GM21737 (cell line): ENCODE measurements around the gene PNPLA1.

Experiments
- ATAC-seq: cut with Tn5 transposase; IDR thresholded peaks from one replicate; pipeline ENCODE4 v1.9.1; 2021; ENCODE audit warnings: mild to moderate bottlenecking, moderate library complexity; ENCODE audit not compliant: unreplicated experiment

PNPLA1 gene, protein sequence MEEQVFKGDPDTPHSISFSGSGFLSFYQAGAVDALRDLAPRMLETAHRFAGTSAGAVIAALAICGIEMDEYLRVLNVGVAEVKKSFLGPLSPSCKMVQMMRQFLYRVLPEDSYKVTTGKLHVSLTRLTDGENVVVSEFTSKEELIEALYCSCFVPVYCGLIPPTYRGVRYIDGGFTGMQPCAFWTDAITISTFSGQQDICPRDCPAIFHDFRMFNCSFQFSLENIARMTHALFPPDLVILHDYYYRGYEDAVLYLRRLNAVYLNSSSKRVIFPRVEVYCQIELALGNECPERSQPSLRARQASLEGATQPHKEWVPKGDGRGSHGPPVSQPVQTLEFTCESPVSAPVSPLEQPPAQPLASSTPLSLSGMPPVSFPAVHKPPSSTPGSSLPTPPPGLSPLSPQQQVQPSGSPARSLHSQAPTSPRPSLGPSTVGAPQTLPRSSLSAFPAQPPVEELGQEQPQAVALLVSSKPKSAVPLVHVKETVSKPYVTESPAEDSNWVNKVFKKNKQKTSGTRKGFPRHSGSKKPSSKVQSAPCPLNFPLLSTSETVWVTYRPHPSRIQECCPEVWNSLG

DNA sequence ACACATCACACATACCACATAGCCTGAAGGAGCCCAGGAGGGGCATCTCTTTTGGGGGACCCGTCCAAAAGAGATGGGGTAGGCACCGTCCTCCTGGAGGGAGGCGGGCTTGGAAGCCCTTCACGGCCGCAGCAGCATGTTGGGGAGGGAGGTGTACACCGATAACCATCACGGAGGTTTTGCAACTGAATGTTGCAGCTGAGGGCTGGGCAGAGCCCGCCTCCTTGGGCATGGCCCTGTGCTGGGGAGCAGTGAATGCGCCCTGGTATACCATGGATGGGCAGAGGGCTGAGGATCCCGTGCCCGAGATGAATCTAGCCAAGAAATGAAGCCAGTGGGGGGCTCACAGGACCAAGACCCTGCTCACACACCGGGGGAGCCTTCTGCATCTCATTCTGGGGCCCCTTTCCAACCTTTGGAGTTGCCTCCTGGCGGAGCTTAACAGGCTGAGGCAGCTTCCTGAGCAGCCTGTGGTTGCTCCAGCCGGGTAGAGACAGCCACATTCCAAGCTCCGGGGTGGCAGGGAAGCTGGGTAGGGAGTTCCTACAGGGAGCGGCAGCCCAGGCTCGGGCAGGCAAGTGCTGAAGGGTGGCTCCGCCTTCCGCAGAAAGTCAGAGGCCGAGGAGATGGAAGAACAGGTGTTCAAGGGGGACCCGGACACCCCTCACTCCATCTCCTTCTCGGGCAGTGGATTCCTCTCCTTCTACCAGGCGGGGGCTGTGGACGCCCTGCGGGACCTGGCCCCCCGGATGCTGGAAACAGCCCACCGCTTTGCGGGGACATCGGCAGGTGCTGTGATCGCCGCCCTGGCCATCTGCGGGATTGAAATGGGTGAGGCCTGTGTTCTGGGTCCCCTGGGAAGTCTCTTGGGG, at the start of gene PNPLA1:
Gene PNPLA1, plus strand, starts transcription at position 227 of the 872 bp plus-strand sequence. Its CDS starts 400 bp downstream, at position 627.
- ATAC-seq = no peak

DNA sequence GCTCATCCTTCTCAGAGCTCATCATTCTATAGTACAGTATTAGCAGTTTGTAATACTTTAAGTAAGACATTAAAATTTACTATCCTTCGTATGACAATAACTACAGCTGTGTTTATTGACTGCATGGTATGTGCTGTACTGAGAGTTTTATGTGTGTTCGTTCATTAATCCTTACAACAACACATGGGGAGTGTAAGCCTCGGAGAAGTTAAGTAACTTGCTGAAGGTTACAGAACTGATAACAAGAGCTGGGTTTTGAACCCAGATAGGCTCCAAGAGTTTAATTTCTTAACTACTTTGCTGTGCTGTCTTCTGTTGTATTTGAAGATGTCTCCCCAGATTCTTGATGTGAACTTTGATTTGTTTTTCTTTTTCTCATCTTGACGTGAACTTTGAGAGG, 49.6 kb upstream of the PNPLA1 start:
- ATAC-seq = no peak

DNA sequence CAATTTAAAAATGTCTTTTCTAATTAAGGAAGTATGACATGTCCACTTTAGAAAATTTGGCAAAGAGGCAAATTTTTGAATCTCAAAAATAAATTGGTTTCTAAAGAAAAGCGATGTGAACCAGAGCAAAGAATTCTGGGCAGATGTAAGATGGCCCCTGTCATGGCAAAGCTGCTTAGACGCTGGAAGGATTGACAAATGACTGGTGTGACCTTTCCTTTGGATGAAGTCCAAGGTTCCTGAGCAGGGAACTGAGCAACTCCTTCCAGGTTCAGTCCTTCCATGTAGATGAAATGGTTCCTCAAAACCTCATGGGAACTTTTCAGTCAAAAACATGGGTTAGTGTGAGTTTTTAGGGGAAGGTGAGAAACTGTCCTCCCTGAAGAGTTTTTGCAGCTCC, 48.2 kb upstream of the PNPLA1 start:
- ATAC-seq = no peak

DNA sequence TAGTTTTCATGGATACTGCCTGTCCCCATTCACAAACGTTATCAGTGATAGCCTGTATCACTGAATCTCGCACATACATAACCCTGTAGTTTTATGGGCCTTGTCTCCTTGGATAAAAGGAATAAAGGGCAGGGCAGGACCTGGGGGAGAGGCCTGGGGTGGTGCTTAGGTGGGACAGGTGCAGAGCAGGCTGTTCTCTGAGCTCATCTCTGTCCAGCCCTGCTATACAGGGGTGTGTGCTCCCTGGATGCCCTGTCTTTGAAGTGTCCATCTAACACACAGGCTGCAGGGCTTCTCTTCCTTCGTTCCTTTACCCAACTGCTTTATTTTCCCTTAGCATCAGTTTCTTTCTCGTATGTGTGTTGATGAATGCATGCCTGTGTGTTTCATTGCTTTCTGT, 46.9 kb upstream of the PNPLA1 start:
- ATAC-seq = no peak

DNA sequence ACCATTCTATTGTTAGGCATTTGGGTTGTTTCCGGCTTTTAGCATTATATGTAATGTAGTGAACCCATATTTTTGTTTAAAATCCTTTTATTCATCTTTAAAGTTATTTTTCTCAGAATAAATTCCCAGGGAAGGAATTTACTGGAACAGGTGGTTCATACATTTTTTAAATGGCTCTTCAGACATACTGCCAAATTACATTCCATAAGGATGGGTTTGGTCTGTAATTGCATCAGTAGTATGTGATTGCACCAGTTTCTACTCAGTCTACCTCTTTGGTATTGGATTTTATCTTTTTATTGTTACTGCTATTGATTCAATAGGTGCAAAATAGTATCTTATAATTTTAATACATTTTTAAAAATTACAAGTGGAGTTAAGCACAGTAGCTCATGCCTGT, 46.2 kb upstream of the PNPLA1 start:
- no peak for ATAC-seq

DNA sequence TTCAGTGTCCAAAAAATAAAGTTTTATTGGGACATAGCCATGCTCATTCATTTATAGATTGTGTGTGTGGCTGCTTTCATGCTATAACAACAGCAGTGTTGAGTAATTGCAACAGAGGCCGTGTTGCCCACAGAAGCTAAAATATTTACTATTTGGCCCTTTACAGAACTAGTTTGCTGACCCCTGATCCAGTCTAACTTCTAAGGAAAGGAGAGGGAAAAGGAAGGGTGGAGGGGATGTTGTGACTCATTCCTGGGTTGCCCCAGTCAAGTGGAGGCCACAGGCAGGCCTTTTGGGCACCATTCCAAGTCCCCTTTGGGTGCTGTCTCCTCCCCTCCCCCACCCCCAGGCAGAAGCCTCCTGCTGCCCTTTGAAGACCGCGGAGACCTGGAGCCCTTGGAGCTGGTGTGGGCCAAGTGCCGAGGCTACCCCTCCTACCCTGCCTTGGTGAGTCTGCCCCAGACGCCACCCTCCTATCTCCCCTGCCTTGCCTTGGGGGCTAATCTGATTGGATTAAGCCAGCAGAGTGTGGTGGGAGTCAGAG, 44.9 kb upstream of the PNPLA1 start:
- ATAC-seq = no peak

DNA sequence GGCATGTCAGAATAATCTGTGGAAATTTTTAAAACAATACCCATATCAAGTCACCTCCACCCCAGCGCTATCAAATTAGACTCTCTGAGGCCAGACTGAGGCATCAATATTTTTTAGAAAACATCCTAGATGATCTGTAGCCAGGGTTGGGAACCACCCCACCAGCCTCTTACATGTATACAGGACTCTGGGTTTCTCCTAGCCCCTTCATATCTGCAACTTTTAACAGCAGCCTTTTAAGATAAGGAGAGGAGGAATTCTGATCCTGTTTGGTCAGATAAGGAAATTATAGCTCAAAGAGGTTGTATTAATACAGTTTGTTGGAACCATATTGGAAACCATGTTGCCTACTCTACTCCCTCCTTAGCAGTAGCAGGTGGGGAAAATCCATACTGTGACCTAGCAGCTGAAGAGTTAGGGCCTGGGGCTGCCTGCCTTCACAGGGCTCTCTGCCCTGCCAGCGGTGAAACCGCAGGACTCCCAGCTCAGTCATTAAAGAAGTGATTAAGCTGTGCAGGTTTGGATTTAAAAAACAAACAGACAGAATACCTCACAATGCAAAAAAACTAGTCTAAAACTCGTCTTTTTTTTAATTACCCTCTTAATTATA, 43.3 kb upstream of the PNPLA1 start:
- ATAC-seq = no peak

DNA sequence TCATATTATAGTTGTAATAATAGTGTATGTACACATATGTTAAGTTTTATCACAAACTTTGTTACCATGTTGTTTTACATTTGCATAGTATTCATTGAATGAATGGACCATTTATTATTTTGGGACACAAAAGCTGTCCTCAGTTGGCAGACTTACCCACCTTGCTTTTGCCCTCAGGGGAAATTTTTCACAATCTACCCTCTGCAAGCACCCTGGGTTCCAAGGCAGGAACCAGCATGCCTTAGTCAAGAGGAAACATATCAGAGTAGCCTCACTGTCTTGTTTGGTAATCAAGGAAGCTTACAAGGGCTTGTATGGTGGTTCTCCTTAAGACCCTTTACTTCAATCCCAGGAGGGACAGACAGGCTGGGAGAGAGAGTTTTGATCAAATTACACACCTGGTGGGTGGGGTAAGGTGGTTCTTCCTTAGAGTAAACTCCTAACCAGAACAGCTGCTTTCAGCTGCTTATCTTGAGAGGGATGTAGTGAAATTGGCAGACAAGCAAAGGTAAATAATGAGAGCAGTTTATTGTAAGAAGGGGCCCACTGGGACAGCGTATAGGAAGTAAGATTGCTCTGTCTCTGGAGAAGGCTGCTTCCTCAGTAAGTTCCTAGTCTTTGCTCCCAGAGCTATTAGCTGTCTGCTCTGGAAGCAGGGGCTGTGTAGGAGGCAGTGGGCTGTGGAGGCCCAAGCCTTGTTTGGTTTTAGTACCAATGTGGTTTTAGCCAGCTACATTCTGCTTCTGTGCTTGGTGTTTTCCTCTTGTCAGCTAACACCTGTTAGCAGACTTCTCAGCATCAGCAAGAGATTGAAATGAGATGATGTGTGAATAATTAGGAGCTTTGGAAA, 42.3 kb upstream of the PNPLA1 start:
- no peak for ATAC-seq

DNA sequence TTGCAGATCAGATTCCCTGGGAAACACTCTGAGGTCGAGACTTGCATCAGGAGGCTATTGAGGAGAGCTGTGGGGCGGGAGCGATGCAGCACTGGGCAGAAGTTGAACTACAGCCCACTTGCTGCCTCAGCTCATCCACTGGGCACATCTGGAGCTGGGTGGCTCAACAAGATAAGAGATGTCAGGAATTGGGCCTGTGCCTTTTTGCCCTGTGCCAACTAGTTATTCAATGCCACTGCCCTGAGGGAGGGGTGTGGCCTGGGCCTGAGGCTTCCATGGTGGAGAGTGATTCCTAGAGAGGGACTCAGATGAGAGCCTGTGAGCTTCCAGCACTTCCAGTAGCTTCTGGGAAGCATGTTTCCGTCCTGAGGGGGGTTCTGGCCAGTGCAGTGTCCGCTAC, 40.6 kb upstream of the PNPLA1 start:
- ATAC-seq = no peak

DNA sequence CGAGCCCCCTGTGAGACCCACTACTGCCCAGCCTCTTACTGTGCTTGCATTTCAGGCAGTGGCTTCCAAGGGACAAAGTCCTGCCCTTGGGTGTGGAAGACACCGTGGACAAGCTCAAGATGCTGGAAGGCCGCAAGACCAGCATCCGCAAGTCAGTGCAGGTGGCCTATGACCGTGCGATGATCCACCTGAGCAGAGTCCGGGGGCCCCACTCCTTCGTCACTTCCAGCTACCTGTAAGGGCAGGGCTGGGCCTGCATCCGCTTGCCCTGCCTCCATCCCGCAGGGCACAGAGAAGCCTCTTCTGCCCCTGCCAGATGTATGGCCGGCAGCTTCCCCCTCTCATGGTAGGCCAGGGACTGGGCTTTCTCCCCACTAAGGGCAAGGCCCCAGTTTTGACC, 39.5 kb upstream of the PNPLA1 start:
- ATAC-seq = no peak

DNA sequence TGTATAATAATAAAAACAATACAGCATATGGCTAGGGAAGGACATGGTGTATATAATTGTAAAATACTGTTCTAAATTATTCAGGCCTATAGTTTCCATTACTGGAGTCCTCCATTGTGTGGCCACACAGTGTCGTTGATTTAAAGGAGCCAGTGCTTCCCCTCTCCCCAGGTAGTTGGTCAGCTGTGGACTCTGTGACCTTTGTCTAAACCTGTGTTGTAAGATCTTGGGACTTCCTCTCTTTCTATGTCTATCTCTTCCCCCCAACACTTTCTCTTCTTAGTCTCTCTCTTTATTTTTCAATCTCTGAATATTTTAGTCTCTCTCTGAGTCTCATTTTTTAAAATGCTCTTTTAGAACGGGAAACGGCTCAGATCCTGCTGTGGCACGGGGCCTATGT, 37.7 kb upstream of the PNPLA1 start:
- no peak for ATAC-seq

DNA sequence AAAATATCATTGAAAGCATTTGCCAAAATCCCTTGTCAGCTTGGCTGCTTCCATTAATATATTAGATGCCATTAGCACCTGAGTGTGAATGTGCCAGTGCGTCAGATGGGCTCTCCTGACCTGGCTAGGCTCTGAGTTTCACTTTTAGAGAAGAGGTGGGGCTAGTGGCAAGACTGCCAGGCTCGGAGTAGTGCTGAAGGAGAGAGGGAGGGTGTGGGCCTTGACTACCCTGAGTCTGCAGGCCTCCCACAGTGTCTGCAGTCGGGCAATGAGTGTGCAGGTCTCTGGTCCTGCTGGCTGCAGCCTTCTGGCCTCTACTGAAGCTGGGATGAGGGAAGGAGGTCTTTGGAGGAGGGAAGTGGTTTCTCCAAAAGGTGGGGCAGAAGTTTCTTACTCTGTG, 34.6 kb upstream of the PNPLA1 start:
- no peak for ATAC-seq

DNA sequence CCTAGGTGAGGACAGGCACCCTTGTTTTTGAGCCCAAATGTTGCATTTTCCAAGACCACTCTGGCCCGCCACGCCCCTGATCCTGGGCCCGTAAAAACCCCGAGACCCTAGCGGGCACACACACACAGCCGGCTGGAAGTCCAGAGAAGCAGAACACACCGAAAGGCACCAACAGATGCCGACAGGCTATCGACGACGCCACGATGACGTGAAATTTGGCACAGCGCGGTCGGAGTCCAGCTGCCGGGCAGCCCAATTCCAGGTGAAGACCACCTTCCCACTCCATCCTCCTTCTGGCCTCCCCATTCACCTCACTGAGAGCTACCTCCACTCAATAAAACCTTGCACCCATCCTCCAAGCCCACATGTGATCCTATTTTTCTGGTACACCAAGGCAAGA, 34.0 kb upstream of the PNPLA1 start:
- no peak for ATAC-seq

DNA sequence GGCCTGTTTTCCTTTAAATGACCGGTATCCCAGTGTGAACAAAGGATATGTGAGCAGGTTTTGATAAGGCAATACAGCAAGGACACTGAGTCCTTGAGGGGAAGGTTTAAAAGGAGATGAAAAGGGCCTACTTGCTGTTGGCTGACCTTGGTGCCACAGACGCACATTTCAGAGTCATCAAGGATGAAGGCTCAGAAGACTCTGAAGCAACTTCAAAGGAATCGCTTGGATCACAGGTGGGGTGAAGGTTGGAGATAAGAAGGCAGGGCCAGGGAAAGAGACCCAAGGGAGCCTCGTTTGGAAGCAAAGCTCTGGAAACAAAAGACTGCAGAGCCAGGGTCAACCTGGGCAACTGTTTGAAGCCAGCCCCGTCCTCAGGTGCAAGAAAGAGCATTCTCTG, 30.1 kb upstream of the PNPLA1 start:
- no peak for ATAC-seq

DNA sequence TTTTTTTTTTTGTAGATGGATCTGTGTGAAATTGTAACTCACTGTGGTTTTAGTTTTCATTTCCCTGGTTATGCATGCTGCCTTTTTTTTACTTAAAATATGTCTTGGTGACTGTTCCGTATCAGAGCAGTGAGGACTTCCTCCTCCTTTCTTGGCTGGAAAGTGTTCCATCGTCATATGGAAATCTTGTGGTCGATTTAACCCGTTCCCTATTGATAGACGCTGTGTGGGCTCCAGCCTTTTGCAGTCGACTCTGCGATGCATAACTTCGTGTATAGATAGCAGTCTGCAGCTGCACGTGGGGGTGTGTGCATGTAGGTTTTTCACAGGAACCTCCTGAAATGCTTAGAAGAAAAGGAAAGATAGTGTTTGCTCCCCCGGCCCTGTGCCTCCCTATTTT, 28.1 kb upstream of the PNPLA1 start:
- ATAC-seq = no peak

DNA sequence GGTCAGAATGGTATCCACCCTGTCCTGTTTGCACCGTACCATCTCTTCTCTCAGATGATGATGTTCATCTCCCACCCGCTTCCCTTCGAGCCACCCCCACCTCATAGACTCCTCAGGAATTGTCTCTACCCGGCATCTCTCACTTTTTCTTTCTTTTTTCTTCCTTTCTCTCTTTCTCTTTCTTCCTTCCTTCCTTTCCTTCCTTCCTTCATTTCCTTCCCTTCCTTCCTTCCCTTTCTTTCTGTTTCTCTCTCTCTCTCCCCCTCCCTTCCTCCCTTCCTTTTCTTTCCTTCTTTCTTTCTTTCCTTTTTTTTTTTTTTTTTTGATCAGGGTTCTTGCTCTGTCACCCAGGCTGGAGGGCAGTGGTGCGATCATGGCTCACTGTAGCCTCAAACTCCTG, 27.7 kb upstream of the PNPLA1 start:
- ATAC-seq = no peak

DNA sequence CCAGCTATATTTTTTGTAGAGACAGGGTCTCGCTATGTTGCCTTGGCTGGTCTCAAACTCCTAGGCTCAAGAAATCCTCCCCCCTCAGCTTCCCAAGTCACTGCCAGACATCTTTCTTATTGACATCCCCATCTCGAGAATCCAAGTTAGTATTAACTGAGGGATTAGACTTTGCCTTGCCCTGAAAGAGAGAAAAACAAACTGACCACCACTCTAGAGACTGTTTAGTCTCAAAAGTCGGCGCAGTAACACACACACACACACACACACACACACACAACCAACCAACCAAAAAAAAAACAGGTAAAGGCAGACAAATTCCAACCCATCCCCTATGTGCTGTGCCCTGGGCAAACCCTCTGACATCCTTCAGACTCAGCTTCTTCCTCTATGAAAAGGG, 27.2 kb upstream of the PNPLA1 start:
- no peak for ATAC-seq

DNA sequence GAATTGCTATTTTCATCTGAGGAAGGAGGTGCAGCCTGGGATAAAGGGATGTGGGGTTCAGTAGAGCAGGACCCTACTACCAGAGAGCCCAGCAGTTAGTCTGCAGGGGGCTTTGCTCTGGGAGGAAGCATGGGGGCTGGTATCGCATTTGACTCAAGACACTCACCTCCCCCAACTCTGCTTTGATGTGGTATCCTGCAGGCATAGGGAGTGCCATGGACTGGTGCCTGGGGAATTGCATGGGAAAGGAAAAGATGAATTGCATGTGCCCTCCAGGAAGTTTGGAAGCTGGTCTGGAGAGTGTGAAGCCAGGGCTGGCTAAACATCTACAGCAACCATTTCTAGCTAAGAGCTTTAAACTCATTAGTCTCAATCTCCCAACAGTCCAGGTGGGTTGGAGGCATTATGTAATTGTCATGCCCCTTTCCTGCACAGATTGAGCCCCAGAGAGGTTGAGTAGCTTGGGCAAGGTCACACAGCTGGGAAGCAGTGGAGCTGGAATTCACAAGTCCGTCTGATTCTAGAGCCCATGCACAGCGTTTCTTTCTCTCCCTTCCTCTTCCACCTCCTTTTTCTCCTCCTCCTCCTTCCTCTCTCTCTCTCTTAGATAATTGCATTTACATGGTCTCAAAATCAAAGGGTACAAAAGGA, 26.2 kb upstream of the PNPLA1 start:
- ATAC-seq = no peak

DNA sequence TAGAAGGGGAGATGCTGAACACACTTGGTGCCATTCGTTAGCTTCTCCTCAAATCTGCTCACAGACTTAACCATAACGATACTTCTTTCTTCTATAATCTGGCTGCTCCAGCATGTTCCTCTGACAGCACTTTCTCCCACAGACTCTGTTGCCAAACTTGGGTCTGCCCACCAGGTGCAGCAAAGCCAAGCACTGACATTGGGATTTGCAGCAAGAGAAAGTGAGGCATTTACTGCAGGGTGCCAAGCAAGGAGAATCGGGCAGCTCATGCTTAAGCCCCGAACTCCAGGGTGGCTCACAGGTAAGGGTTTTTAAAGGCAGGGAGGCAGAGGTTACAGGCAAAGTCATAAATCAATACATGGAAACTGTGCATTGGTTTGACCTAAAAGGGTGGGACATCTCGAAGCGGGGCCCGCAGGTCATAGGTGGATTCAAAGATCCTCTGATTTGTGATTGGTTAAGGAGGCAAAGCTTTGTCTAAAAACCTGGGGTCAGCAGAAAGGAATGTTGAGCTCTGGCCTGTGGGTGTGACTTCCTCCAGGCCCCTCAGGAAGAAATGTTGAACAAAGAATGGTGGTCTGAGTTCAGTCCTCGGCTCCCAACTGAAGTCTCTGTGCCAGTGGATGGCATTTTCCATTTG, 25.1 kb upstream of the PNPLA1 start:
- ATAC-seq = no peak
